Measurements from ENCODE around the gene ZDHHC14.

DNA sequence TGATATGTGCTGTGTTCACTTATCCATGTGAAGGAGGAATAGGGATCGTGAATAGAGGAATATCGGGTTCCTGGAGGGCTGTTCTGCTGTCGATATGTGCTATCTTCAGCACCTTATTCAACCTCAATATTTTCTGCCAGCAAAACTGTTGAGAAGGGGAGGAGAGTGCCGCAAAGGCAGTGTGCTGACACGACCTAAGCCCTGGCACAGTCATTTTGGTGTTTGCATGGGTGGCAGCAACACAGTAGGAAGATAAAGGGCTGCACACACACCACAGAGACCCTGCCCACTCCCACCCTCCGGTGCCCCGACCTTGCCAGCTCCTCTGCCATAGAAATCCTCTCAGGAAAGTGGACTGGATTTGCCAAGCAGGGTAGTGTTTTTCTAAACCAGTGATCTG lies 47.0 kb downstream of the ZDHHC14 start:
- TF ChIP-seq, protein P1, sequence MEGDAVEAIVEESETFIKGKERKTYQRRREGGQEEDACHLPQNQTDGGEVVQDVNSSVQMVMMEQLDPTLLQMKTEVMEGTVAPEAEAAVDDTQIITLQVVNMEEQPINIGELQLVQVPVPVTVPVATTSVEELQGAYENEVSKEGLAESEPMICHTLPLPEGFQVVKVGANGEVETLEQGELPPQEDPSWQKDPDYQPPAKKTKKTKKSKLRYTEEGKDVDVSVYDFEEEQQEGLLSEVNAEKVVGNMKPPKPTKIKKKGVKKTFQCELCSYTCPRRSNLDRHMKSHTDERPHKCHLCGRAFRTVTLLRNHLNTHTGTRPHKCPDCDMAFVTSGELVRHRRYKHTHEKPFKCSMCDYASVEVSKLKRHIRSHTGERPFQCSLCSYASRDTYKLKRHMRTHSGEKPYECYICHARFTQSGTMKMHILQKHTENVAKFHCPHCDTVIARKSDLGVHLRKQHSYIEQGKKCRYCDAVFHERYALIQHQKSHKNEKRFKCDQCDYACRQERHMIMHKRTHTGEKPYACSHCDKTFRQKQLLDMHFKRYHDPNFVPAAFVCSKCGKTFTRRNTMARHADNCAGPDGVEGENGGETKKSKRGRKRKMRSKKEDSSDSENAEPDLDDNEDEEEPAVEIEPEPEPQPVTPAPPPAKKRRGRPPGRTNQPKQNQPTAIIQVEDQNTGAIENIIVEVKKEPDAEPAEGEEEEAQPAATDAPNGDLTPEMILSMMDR (IDR thresholded peaks at IDR 0.05) = no peak
- TF ChIP-seq POLR2A (IDR thresholded peaks at IDR 0.05) = no peak
- no peak for TF ChIP-seq POLR2AphosphoS5 (IDR thresholded peaks at IDR 0.05)
- no peak for TF ChIP-seq EP300 (IDR thresholded peaks at IDR 0.05)
